Endothelial cell of umbilical vein (primary cell): ENCODE results near the gene RNF144B. TPM values are rescaled to one million over a fixed set of nuclear protein-coding genes. Genes with fewer than 3 reads are reported as not detected.

ENCODE experiments used
- BruUV-seq: library from RNA; stranded (reverse); fragments of 400-500 nt; replicated peaks from 2 replicates; lab custom pipeline; 2021; lab: Mats Ljungman, UMichigan
- CTCF ChIA-PET: fragments of 300-600, 350-600 bp; sonication (Branson Sonifier 250); formaldehyde crosslinking; loops from one replicate; lab custom pipeline; 2021; ENCODE audit warnings: antibody characterized with exemption, inconsistent platforms; lab: Charles Lee
- POLR2A ChIA-PET: fragments of 300-600, 350-600 bp; sonication (Branson Sonifier 250); formaldehyde crosslinking; loops from one replicate; lab custom pipeline; 2021; ENCODE audit warnings: antibody characterized with exemption, inconsistent platforms; lab: Charles Lee
- DNase-seq: peaks from one replicate; pipeline ENCODE4 v3.0.0-alpha.2; 2011; ENCODE audit warnings: low read depth, low spot score
- FAIRE-seq: peaks from 2 replicates; lab custom pipeline; 2011; peaks lifted over from hg19 to GRCh38; lab: Jason Lieb, UNC
- H2AFZ ChIP-seq: 2 replicates; pipeline ENCODE4 v1.6.0; 2012; ENCODE audit warnings: low read depth, low read length, control low read depth, inconsistent platforms
- H3K27ac ChIP-seq: 2 replicates; pipeline ENCODE4 v1.5.1; 2011; ENCODE audit warnings: low read depth, mild to moderate bottlenecking, control low read depth, low read length, moderate library complexity; ENCODE audit not compliant: insufficient read depth
- H3K27me3 ChIP-seq, 2 experiments: 2 replicates each; pipeline versions ENCODE4 v1.6.0 to v1.6.1; 2011; ENCODE audit warnings: low read length in 2 of 2, mixed read lengths in 1 of 2; ENCODE audit not compliant: control insufficient read depth in 2 of 2, insufficient read depth in 2 of 2
- H3K36me3 ChIP-seq, 2 experiments: 2 replicates in 1 of 2; 3 replicates in 1 of 2; pipeline ENCODE4 v1.5.1; 2011; ENCODE audit warnings: low read length in 2 of 2, mild to moderate bottlenecking in 1 of 2, moderate library complexity in 1 of 2; ENCODE audit not compliant: control insufficient read depth in 2 of 2, insufficient read depth in 2 of 2; ENCODE audit errors: extremely low read depth in 1 of 2
- H3K4me1 ChIP-seq: 3 replicates; pipeline ENCODE4 v1.5.1; 2011; ENCODE audit warnings: mild to moderate bottlenecking, low read length; ENCODE audit not compliant: control insufficient read depth, insufficient read depth; ENCODE audit errors: extremely low read depth
- H3K4me2 ChIP-seq: 2 replicates; pipeline ENCODE4 v1.6.1; 2011; ENCODE audit warnings: low read length, control low read depth, mixed read lengths; ENCODE audit not compliant: insufficient read depth
- H3K4me3 ChIP-seq, 3 experiments: fragments of 200-600 bp in 1 of 3; sonication (generic), shearing (Covaris generic) in 1 of 3; replicated peaks in 1 of 3; 2 replicates each; pipeline ENCODE4 v1.5.1; 2011 to 2016; ENCODE audit warnings: control low read depth in 3 of 3, low read length in 3 of 3, mild to moderate bottlenecking in 2 of 3, inconsistent platforms in 1 of 3, low read depth in 1 of 3, moderate library complexity in 1 of 3; ENCODE audit not compliant: insufficient read depth in 1 of 3
- H3K79me2 ChIP-seq: 2 replicates; pipeline ENCODE4 v1.6.0; 2012; ENCODE audit warnings: low read length, inconsistent platforms; ENCODE audit not compliant: control insufficient read depth, insufficient read depth
- H3K9ac ChIP-seq: replicated peaks from 2 replicates; pipeline ENCODE3; 2011; ENCODE audit warnings: low read length, control low read depth; ENCODE audit not compliant: insufficient read depth; ENCODE audit errors: extremely low read depth
- H3K9me1 ChIP-seq: replicated peaks from 3 replicates; pipeline ENCODE4 v1.6.0; 2011; ENCODE audit warnings: mild to moderate bottlenecking, low read length; ENCODE audit not compliant: control insufficient read depth, insufficient read depth; ENCODE audit errors: extremely low read depth
- H3K9me3 ChIP-seq: replicated peaks from 2 replicates; pipeline ENCODE4 v1.5.1; 2012; ENCODE audit warnings: low read length, inconsistent platforms; ENCODE audit not compliant: control insufficient read depth, insufficient read depth
- H4K20me1 ChIP-seq: replicated peaks from 2 replicates; pipeline ENCODE3; 2011; ENCODE audit warnings: mild to moderate bottlenecking, low read length; ENCODE audit not compliant: control insufficient read depth, insufficient read depth; ENCODE audit errors: extremely low read depth
- CTCF ChIP-seq, 2 donors: IDR thresholded peaks; 1 replicate in 1 of 2; 2 replicates in 1 of 2; pipeline ENCODE4 v1.5.1; 2011; ENCODE audit warnings: low read length in 2 of 2, mild to moderate bottlenecking in 2 of 2, moderate library complexity in 2 of 2, control low read depth in 1 of 2, inconsistent platforms in 1 of 2, low read depth in 1 of 2; ENCODE audit not compliant: insufficient read depth in 1 of 2; ENCODE audit errors: extremely low read depth in 1 of 2
- EZH2 ChIP-seq: IDR thresholded peaks from 2 replicates; pipeline ENCODE4 v1.6.1; 2012; ENCODE audit warnings: borderline replicate concordance, low read depth, mild to moderate bottlenecking, moderate library complexity, low read length, inconsistent platforms; ENCODE audit not compliant: severe bottlenecking
- FOS ChIP-seq: IDR thresholded peaks from 2 replicates; pipeline ENCODE4 v1.6.1; 2011; ENCODE audit warnings: mild to moderate bottlenecking, low read length, moderate library complexity, borderline replicate concordance; ENCODE audit not compliant: insufficient read depth
- GATA2 ChIP-seq: IDR thresholded peaks from 2 replicates; pipeline ENCODE4 v1.7.0; 2011; ENCODE audit warnings: low read depth, mild to moderate bottlenecking, moderate library complexity, mixed read lengths, low read length; ENCODE audit not compliant: insufficient read length, insufficient read depth
- JUN ChIP-seq: IDR thresholded peaks from 2 replicates; pipeline ENCODE4 v1.6.1; 2011; ENCODE audit warnings: borderline replicate concordance, low read depth; ENCODE audit not compliant: insufficient read length, insufficient read depth
- MYC ChIP-seq: IDR thresholded peaks from one replicate; pipeline ENCODE4 v1.6.1; 2011; ENCODE audit warnings: mild to moderate bottlenecking, low read depth, low read length
- POLR2A ChIP-seq: IDR thresholded peaks from 2 replicates; pipeline ENCODE4 v1.6.1; 2012; ENCODE audit warnings: low read depth, mild to moderate bottlenecking, control low read depth, low read length
- POLR2AphosphoS5 ChIP-seq: IDR thresholded peaks from 2 replicates; pipeline ENCODE4 v1.6.1; 2012; ENCODE audit warnings: low read depth, mild to moderate bottlenecking, control low read depth, low read length, moderate library complexity; ENCODE audit not compliant: insufficient read depth
- dilution Hi-C: fragments of 300-500 bp; cut with MboI; formaldehyde crosslinking; loops from one replicate; pipeline ENCODE4 v1.15.0; 2019; ENCODE audit warnings: low sequenced_read_pairs; ENCODE audit not compliant: extremely low pct_ligation_motif_present
- intact Hi-C: fragments of 100-400 bp; cut with micrococcal nuclease; formaldehyde crosslinking; loops from one replicate; pipeline ENCODE4 v1.10.0; 2022
- polyA plus RNA-seq, 4 experiments: library from polyadenylated mRNA; depleted of rRNA in 3 of 4; stranded (reverse) in 3 of 4; unstranded in 1 of 4; fragments of >200 nt; gene quantifications; 2 replicates each; pipeline versions ENCODE4 v1.2.1 to v1.2.3, GENCODE V29; 2011 to 2012; ENCODE audit warnings: missing spikeins in 1 of 4
- total RNA-seq: library from RNA; stranded (reverse); gene quantifications from 2 replicates; pipeline ENCODE4 v1.2.3, GENCODE V29; 2021
- TF ChIP-seq, protein P1 (sequence below): IDR thresholded peaks from 2 replicates; pipeline ENCODE4 v1.6.1; 2011; ENCODE audit not compliant: insufficient read depth, insufficient read length

RNF144B gene
- total and polyA plus RNA-seq, 2 donors (not counting 3 experiments of a cell fraction or from before 2014, with no cell fraction given) = 18.1 to 97.3 TPM

- Histone ChIP-seq H3K9ac (no peak overlapping the region), H3K9me1 (no peaks in the 10 kb centered on the region), H3K4me1 (no peaks in the 10 kb centered on the region), H2AFZ (no peak overlapping the region), H3K9me3 (no peaks in the 10 kb centered on the region), H3K4me3 (no peak overlapping the region), H3K27me3 (no peaks in the 10 kb centered on the region), H3K79me2 (peaks cover 13% of the 10 kb centered on the region), H4K20me1 (no peaks in the 10 kb centered on the region), H3K36me3 (peaks cover 37 to 44% of the 10 kb centered on the region in 2 experiments), H3K27ac (no peak overlapping the region), H3K4me2 (no peak overlapping the region)
- DNase-seq (no peak), FAIRE-seq (no peak)
- BruUV-seq = no TSS peak
- no peak for TF ChIP-seq CTCF (IDR thresholded peaks at IDR 0.05; ENCODE audit: extremely low read depth in 1 of 2, insufficient read depth in 1 of 2, low read depth in 1 of 2, low read length in 2 of 2)
- TF ChIP-seq FOS = no peak
- no peak for TF ChIP-seq MYC
- TF ChIP-seq EZH2 = no peak
- no peak for TF ChIP-seq POLR2A
- TF ChIP-seq, protein P1, sequence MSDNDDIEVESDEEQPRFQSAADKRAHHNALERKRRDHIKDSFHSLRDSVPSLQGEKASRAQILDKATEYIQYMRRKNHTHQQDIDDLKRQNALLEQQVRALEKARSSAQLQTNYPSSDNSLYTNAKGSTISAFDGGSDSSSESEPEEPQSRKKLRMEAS = no peak
- no peak for TF ChIP-seq JUN
- no peak for TF ChIP-seq POLR2AphosphoS5
- no peak for TF ChIP-seq GATA2
- POLR2A ChIA-PET = no interaction called here
- CTCF ChIA-PET = interaction anchor here (1.3 kb wide), 1 partner anchor 13 kb away, joined by 3 read pairs; no protein-coding TSS in a partner anchor
- intact Hi-C loops = no loop called here
- dilution Hi-C loops = no loop called here
Measured at GRCh38 chr6:18464176-18464575, 77.0 kb downstream of the RNF144B start.
